ENCODE results near the gene SPATA20.

Gene SPATA20

DNA sequence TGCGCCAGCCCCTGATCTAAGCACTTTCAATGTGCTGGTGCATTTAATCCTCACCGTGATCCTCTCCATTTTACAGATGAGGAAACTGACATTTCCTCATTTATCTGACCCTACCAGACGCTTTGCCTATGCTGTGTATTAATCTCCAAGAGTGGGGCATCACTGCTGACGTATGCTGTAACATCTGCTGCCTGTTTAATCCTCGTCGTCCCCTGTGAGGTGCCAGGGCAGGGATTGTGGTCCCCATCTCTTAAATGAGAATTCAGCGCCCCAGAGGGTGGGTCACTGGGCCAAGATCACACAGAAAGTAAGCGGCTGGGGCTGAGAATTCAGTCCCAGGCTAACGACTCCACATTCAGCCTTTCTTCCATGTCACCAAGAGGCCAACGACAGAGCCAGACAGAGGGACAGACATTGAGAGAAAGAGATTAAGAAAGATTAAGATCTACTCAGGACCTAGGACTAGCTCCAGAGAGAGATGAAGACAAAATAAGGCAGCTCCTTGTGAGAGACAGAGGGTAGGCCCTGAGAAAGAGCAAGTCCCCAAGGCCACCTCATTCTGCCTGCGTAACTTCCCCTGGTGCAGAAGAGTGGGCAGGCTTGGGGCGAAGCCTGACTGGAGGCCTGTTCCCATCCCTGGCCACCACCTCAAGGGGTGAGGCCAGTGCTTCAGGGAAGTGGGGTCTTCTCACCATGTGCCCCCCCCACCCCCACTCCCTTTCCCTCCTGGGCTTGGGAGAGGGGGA lies 27.1 kb downstream of the SPATA20 start:
- DNase-seq (ENCODE audit: low spot score): no peak
- FAIRE-seq: no peak

DNA sequence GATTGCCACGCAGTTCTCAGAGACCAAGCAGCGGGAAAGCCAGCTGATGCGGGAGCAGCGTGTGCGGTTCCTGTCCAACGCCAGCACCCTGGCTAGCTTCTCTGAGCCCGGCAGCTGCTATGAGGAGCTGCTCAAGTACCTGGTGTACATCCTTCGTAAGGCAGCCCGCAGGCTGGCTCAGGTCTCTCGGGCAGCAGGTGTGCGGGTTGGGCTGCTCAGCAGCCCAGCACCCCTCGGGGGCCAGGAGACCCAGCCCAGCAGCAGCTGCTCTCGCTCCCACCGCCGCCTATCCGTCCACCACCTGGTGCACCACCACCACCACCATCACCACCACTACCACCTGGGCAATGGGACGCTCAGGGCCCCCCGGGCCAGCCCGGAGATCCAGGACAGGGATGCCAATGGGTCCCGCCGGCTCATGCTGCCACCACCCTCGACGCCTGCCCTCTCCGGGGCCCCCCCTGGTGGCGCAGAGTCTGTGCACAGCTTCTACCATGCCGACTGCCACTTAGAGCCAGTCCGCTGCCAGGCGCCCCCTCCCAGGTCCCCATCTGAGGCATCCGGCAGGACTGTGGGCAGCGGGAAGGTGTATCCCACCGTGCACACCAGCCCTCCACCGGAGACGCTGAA lies 28.7 kb downstream of the SPATA20 start:
- FAIRE-seq: no peak
- DNase-seq (ENCODE audit: low spot score): no peak

DNA sequence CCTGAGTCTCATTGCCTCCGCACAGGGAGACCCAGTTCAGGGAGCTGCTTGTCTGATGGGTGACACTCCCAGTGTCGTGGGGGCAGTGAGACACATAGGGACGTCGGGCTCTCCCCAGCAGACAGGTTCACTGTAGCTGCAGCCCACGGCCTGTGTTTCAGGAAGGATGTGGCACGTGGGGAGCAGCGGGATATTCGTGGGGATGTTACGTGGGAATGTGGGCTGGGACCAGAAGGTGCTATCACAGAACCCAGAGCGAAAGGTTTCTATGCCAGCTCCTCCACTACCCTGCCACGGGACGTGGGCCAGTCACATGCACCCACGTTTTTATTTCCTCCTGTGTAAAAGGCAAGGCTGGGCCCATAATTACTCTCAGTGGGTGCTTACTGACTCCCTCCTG lies 29.9 kb downstream of the SPATA20 start:
- FAIRE-seq (peak; percentile 59), DNase-seq (ENCODE audit: low spot score) (no peak)

DNA sequence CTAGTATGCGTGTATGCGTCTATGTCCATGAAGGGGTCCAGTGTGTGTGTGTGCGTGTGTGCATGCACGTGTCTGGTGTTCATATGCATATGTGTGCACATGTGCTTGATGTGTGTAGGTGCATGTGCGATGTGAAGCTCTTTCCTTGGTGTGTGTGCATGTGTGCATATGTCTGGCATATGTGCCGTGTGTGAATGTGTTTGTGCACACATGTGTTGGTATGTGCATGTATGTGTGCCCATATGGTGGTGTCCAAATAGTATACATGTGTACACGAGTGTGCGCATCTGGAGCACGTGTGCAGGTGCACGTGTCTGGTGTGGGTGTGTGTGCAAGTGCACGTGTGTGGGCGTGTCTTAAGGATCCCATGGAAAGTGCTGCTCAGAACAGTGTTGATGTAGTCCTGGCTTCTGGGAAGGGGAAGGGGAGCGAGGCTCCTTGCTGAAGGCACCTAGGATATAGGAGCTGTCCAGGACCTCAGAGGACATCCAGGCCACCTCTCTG lies 30.5 kb downstream of the SPATA20 start:
- peak; percentile 91 for FAIRE-seq

DNA sequence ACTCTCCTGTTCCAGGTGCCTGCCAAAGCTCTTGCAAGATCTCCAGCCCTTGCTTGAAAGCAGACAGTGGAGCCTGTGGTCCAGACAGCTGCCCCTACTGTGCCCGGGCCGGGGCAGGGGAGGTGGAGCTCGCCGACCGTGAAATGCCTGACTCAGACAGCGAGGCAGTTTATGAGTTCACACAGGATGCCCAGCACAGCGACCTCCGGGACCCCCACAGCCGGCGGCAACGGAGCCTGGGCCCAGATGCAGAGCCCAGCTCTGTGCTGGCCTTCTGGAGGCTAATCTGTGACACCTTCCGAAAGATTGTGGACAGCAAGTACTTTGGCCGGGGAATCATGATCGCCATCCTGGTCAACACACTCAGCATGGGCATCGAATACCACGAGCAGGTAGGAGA lies 31.2 kb downstream of the SPATA20 start:
- no peak for DNase-seq (ENCODE audit: low spot score)

More for the DNA sequence above, 30.5 kb downstream of the SPATA20 start:
- DNase-seq (ENCODE audit: low spot score): no peak

DNA sequence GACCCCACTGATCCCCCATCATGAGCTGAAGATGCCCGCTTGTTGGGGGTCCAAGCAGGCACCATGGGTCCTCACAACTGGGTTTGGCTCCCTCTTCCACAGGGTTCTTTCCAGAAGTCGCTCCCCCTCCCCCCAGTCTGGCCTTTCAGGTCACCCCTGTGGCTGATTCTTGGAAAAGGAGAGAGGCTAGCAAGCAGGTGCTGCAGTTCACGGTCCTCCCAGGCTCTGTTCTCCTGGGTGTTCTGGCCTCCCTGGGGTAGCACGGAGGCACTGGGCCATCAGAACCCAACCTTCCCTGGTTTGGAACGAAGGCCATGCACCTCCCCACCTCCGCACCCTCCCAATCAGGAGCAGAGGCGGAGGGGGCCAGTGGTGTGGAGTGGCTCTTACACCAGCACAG lies 32.4 kb downstream of the SPATA20 start:
- DNase-seq (ENCODE audit: low spot score): no peak
- no peak for FAIRE-seq

More for the DNA sequence above, 31.2 kb downstream of the SPATA20 start:
- FAIRE-seq: no peak

DNA sequence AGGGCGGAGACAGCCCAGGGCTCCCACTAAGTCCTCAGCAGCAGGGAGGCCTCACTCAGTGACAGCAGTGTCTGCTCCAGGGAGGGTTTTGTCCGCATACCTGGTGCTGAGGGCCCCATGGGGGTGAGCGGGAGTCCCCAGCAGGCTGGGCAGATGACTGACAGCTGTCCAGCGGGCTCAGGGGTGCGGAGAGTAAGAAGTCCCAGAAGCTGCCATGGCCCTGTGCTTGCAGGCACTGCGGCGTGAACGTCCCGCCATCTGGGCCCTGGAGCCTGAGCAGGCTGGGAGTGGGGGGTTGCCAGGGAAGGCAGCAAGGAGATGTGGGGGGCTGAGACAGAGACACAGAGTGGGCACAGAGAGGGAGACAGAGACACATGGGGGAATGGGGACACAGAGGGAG lies 33.7 kb downstream of the SPATA20 start:
- no peak for DNase-seq (ENCODE audit: low spot score)
- FAIRE-seq: no peak

DNA sequence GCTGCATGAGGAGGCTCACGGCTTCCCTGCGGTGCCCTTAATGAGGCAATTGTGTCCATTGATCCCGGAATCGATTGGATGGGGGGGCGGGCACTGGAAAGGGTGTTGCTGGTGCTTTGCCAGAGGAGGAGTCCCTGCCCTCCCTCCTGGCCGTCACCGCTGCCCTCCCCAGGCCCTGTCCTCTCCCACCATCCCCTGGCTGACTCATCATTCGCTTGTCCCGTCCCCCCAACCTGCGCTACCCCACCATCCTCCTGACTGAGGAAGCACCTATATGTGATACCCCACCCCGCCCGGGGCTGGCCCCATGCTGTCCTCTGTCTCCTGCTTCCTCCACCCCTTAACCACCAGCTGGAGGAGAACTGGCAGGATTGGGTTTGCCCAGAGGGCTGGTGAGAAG lies 34.3 kb downstream of the SPATA20 start:
- DNase-seq (ENCODE audit: low spot score) (no peak), FAIRE-seq (no peak)

DNA sequence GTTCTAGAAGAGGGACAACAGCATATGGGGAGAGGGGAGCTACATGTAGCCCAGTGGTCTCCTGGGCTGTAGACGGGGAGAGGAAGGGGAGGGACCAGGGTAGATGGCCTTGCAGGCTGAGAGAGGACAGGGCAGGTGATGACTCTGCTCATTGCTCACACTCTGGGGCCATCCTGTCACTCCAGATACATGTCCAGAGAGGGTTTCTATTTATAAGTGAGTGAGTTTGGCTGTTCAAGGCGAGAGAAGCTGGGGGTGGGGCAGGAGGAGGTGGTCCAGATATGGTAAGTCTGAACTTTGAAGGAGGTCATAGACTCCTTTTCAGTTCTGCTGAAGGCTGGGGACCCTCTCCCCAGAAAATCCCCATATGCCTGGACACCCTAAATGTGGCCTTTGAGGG lies 35.8 kb downstream of the SPATA20 start:
- DNase-seq (ENCODE audit: low spot score) (no peak), FAIRE-seq (no peak)

DNA sequence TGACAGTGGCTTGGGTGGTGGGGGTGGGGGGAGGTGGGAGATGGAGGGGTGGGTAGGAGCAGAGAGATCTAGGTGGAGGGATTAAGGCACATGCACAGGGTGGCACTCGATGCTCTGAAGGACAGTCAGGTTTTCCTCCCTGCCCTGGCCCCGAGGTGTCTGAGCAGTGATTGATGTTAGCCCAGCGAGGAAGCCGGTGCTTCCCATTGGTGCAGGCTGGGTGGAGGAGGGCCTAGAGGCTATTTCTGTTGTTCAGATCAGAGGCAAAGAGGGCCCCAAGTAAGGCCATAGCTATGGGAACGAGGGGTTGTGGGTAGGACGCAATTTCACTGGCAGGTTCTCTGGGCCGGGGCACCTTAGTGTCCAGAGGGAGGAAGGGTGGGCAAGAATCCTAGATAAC lies 36.7 kb downstream of the SPATA20 start:
- FAIRE-seq: no peak
- DNase-seq (ENCODE audit: low spot score): no peak

DNA sequence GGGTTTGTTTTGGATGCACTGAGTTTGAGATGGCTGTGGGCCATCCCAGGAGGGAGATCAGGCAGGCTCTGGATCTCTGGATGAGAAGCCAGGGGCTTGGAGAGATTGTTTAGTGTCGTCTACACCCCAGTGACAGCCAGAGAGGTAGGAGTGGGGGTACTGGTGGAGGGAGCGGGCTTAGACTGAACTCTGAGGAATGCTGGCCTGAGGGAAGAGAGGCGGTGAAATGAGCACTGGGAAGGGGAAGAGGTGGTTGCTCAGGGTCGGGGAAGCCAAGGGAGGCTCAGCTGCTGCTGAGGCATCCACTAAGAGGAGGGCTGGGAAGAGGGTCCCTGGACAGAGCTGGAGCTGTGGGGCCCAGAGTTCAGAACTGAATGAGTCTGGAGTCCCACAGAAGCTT lies 37.1 kb downstream of the SPATA20 start:
- FAIRE-seq (no peak), DNase-seq (ENCODE audit: low spot score) (no peak)

DNA sequence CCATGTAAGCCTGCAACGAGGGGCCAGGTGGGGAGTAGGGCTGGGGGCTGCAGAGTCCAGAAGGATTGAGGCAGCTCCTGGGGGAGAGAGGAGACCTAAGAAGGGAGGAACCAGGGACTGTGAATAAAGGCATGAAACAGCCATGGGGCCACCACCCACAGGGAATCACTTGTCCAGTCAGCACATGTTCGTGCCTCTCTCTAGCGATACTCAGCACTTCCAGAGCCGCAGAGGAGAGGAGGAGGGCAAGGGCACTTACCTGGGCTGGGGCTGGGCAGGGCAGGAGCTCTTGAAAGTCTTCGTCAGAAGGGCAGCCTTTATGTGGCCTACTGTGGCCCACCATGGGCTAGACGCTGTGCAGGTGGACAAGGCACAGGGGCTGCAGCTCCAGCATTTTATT lies 37.8 kb downstream of the SPATA20 start:
- no peak for DNase-seq (ENCODE audit: low spot score)
- FAIRE-seq: no peak

DNA sequence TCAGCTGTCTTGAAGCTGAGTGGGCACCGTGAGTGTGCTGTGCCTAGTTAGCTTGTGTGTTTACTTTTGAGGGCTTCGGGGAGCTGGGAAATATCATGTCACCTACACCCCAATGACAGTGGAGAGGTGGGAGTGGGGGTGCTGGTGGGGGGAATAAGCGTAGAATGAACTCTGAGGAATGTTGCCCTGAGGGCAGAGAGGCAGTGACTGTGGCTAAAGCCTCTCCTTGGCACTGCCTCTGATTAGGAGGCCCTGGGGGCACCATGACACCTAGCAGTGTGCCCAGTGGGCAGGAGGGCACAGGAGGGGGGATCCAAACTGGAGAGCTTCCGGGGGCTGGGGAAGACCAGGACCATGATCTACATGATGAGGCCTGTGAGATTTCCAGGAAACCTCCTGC lies 38.4 kb downstream of the SPATA20 start:
- DNase-seq (ENCODE audit: low spot score) (no peak), FAIRE-seq (no peak)

DNA sequence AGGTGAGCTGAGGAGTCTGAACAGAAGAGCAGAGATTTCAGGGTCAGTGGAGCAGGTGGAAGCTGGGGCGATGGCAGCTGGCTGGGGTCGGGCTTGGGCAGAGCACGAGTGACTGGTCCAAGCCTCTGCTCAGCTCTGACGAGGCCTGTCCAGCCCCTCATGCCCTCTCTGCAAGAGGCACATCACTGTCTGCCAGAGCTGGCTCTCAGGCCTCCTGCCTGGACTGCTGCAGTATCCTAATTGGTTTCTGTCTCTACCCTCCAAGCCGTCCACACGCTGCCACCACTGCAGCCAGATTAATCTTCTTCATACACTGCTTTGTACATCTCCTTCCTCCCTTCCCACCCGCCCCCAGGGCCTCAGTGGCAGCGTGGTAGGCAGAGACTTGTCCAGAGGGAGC lies 38.9 kb downstream of the SPATA20 start:
- FAIRE-seq: no peak
- no peak for DNase-seq (ENCODE audit: low spot score)

DNA sequence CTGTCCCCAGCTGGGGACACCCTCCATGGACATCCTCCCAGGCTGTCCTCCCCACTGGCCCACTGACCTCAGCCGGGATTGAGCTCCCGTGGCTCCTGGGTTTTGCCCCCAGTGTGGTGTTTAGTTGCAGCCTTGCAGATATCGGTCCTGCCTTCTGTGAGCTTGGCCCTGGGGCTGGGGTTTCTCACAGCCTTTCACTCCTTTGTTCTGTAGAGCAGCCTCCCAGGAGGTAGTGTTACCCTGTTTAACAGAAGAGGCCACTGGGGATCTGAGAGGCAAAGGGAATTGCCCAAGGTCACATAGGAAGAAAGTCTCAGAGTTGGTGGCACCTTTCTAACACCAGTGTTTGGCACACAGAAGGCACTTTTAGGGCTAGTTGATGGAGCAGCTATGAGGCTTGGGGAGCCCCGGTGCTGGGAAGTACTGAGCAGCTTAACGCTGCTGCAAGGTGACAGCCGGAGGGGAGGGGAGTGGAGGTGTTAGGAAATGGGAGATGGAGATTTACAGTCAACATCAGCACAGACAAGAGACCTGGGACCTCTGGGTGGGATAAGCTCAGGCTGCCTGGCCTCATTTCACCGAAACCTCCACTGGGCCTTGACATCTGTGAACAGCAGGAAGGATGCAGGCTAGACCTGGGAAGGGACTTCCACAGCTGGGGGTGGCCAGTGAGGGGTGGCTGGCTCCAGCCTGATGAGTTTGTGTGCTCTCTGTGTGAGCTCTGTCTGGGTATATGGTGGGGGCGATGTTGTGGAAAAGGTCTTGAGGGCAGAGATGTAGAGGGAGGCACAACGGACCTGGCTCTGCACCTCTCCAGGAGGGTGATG lies 39.7 kb downstream of the SPATA20 start:
- no peak for DNase-seq (ENCODE audit: low spot score)
- no peak for FAIRE-seq

DNA sequence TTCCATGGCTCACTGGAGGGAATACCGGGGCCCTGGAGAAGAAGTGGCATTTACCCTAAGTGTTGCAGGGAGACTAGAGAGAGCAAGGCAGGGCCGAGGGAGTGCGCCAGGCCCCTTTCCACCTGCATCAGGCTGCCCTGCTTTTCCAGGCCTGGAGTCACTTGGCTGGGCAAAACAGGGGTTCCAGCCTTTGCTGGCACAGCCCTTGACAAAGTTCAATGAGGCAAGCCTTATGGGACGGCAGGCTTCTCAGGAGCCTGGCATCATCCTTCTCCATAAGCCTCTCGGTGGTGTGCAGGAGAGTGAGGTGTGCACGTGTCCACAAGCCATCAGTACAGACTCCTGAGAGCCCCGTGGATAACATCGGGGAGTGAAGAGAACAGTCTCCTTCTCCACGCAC lies 40.6 kb downstream of the SPATA20 start:
- DNase-seq (ENCODE audit: low spot score) (no peak), FAIRE-seq (no peak)

DNA sequence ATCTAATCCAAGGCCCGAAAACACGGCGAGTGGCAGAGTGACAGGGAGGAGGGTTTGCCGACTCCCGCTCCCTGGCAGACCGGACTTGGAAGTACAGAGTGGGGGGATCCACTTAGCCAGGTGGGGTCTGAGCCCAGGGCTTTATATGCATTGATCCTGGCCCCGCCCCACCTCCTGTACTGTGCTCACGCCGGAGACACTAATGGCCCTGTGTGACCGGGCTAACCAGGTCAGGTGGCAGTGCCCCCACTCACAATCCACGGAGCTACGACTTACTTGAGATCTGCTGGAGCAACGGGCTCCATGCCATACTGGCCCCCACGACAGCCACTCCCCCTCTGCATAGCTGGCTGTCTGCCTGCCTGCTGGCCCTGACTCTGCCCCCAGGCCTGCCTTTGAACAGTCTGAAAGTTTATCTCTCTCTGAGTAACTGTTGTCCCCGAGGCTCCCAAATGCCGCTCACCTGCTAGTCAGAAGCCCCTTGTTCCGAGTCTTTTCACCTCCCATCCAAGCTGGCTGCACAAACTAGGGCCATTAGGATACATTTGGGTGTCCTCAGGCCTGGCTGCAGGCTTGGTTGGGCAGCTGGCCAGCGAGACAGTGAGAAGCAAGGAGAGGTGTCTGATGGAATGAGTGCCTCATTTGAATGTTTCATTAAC lies 41.5 kb downstream of the SPATA20 start:
- no peak for FAIRE-seq
- no peak for DNase-seq (ENCODE audit: low spot score)

DNA sequence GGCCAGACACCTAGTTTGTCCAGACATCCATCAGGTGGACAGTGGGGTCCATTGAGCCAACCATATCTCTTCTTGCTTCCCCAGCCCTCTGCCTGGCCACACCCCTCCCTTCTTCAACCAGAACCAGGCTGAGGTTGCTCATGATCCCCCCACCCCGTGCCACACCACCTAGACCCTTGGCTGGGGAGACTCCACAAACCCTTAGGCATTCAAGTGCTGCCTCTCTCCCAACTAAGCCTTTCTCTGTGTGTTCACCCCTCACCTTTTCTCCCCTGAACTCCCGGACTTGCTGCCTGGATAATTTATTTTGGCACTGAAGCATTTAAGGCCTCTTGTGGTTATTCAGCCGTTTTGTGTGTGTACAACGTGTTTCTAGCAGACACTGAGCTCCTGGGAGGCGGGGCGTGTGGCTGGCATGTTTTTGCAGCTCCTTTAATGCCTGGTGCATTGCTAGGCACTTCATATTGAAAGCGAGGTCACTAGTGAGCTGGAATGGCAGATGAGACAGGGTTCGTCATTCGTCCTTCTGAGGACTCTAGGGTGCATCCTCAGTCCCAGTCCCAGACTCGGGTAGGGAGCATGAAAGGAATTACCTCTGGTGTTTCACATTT lies 42.2 kb downstream of the SPATA20 start:
- FAIRE-seq: no peak
- no peak for DNase-seq (ENCODE audit: low spot score)

DNA sequence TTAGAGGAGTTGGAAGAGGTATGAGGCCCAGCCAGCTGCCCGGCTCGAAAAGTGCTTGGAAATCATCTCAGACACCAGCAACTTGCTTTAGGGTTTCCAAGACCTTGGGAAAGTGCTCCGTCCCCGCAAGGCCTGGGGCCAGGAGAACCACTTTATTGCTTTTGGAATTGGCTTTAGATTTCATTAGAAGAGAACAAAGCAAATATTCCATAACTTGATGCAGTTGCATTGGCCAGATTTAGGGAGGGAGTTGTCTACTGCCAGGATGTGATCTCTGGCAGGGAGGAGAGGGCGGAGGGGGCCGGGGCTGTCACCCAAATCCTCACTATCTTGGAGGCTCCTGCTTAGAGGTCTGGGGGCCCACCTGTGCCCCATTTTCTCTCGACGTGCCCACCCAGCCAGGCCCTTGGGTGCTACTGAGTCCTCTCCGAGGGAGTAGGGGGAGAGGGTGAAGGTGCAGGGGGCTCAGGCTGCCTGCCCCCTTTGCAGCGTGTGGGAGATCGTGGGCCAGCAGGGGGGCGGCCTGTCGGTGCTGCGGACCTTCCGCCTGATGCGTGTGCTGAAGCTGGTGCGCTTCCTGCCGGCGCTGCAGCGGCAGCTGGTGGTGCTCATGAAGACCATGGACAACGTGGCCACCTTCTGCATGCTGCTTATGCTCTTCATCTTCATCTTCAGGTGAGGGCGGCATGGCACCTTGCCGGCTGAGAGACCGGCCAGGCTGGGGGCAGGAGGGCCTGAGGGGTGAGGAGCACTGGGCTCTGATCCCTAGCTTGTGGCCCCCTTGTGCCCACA lies 44.2 kb downstream of the SPATA20 start:
- no peak for FAIRE-seq
- no peak for DNase-seq (ENCODE audit: low spot score)

DNA sequence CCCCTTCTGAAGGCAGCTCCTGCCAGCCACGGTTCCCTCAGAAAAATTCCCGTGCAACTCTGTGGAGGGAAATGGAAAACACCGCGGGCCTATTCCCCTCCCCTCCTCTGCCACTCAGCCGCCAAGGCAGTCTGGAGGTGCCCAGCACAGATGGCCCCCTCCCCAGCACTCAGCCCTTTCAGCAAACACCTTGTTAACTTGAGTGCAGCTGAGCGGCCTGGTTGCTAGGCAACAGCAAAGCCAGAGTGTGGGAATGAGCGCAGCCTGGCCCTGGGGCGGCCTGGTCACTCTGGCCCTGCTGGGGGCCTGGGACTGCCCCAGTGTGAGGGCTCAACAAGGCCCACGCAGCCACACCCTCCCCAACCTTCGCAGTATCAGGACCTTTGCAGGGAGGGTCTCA lies 46.3 kb downstream of the SPATA20 start:
- FAIRE-seq: no peak

More for the DNA sequence above, 46.3 kb downstream of the SPATA20 start:
- DNase-seq (ENCODE audit: low spot score): no peak
